Liver (tissue), 9 donors: ENCODE data around the gene CSTPP1. TPM values are rescaled to one million over a fixed set of nuclear protein-coding genes. Genes with fewer than 3 reads are reported as not detected.

ENCODE experiments used
- DNase-seq: peaks from one replicate; pipeline ENCODE4 v3.0.0-alpha.2; 2017; ENCODE audit warnings: low spot score
- H3K27ac ChIP-seq, 2 donors: one replicate each; pipeline ENCODE4 v1.7.0; 2013; ENCODE audit warnings: inconsistent platforms in 2 of 2, low read length in 2 of 2, control low read depth in 1 of 2, low read depth in 1 of 2, mild to moderate bottlenecking in 1 of 2
- H3K27me3 ChIP-seq, 4 donors: one replicate each; pipeline versions ENCODE4 v1.6.1 to v1.7.0; 2013; ENCODE audit warnings: low read length in 3 of 4, inconsistent platforms in 1 of 4, mild to moderate bottlenecking in 1 of 4, moderate library complexity in 1 of 4; ENCODE audit not compliant: control insufficient read depth in 4 of 4, insufficient read depth in 4 of 4
- H3K36me3 ChIP-seq, 4 donors: one replicate each; pipeline versions ENCODE4 v1.6.1 to v1.7.0; 2013; ENCODE audit warnings: low read length in 3 of 4, mild to moderate bottlenecking in 3 of 4, low read depth in 1 of 4, moderate library complexity in 1 of 4; ENCODE audit not compliant: control insufficient read depth in 4 of 4, insufficient read depth in 3 of 4
- H3K4me1 ChIP-seq, 4 donors: one replicate each; pipeline versions ENCODE4 v1.6.1 to v1.7.0; 2013; ENCODE audit warnings: low read length in 3 of 4, mild to moderate bottlenecking in 3 of 4, moderate library complexity in 1 of 4; ENCODE audit not compliant: control insufficient read depth in 4 of 4, insufficient read depth in 4 of 4
- H3K4me3 ChIP-seq, 3 donors: one replicate each; pipeline versions ENCODE4 v1.6.1 to v1.7.0; 2013; ENCODE audit warnings: low read length in 3 of 3, control low read depth in 1 of 3, low read depth in 1 of 3, mild to moderate bottlenecking in 1 of 3
- H3K9ac ChIP-seq, 2 donors: one replicate each; pipeline ENCODE4 v1.7.0; 2013; ENCODE audit warnings: low read length in 2 of 2, mild to moderate bottlenecking in 2 of 2, moderate library complexity in 2 of 2, control low read depth in 1 of 2, low read depth in 1 of 2
- H3K9me3 ChIP-seq, 4 donors: one replicate each; pipeline versions ENCODE4 v1.6.1 to v1.7.0; 2013; ENCODE audit warnings: low read length in 3 of 4; ENCODE audit not compliant: control insufficient read depth in 4 of 4
- EGR1 ChIP-seq, 2 donors: IDR thresholded peaks; 2 replicates each; pipeline ENCODE4 v1.6.1; 2016 to 2018; ENCODE audit warnings: antibody characterized with exemption in 2 of 2, low read depth in 2 of 2
- FOXA1 ChIP-seq: IDR thresholded peaks from 2 replicates; pipeline ENCODE4 v1.6.1; 2016; ENCODE audit warnings: antibody characterized with exemption
- FOXA2 ChIP-seq: IDR thresholded peaks from 2 replicates; pipeline ENCODE4 v1.6.1; 2016; ENCODE audit warnings: antibody characterized with exemption
- GABPA ChIP-seq, 2 donors: IDR thresholded peaks in 1 of 2; conservative IDR thresholded peaks in 1 of 2; 2 replicates each; pipeline ENCODE4 v1.6.1; 2016; ENCODE audit warnings: antibody characterized with exemption in 2 of 2, mild to moderate bottlenecking in 1 of 2, moderate library complexity in 1 of 2
- HNF4G ChIP-seq: IDR thresholded peaks from 2 replicates; pipeline ENCODE4 v1.6.1; 2016; ENCODE audit warnings: antibody characterized with exemption
- JUND ChIP-seq, 2 donors: IDR thresholded peaks; 2 replicates each; pipeline ENCODE4 v1.6.1; 2016; ENCODE audit warnings: antibody characterized with exemption in 2 of 2
- RAD21 ChIP-seq, 2 donors: IDR thresholded peaks; 2 replicates each; pipeline ENCODE4 v1.6.1; 2016; ENCODE audit warnings: antibody characterized with exemption in 2 of 2, mild to moderate bottlenecking in 2 of 2
- RXRA ChIP-seq, 2 donors: IDR thresholded peaks; 2 replicates each; pipeline ENCODE4 v1.6.1; 2017 to 2018; ENCODE audit warnings: antibody characterized with exemption in 2 of 2, mild to moderate bottlenecking in 1 of 2
- TAF1 ChIP-seq: conservative IDR thresholded peaks from 2 replicates; pipeline ENCODE4 v1.6.1; 2016; ENCODE audit warnings: antibody characterized with exemption, mild to moderate bottlenecking
- YY1 ChIP-seq: IDR thresholded peaks from 2 replicates; pipeline ENCODE4 v1.6.1; 2016; ENCODE audit warnings: antibody characterized with exemption, mild to moderate bottlenecking
- WGBS: extraction: QIAGEN DNeasy Blood & Tissue Kit; methylation state at CpG from one replicate; pipeline ENCODE4 v1.1.7; 2013; 5-methylcytosine and 5-hydroxymethylcytosine counted together
- polyA plus RNA-seq, 2 donors: library from polyadenylated mRNA; stranded (reverse) in 1 of 2; unstranded in 1 of 2; fragments of 200-250 nt in 1 of 2; fragments of >200 nt in 1 of 2; fragmentation: Nextera tagmentation in 1 of 2; extraction: Ambion mirVana in 1 of 2; gene quantifications; one replicate each; pipeline versions ENCODE4 v1.2.1 to v1.2.3, GENCODE V29; 2013 to 2015
- total RNA-seq, 2 donors: library from RNA; depleted of rRNA; stranded (reverse); fragments of >200 nt; gene quantifications; one replicate each; pipeline ENCODE4 v1.2.3, GENCODE V29; 2014
- TF ChIP-seq, protein P1 (sequence below): IDR thresholded peaks from 2 replicates; pipeline ENCODE4 v1.6.1; 2016; ENCODE audit warnings: antibody characterized with exemption
- TF ChIP-seq, protein P2 (sequence below): IDR thresholded peaks from 2 replicates; pipeline ENCODE4 v1.6.1; 2016; ENCODE audit warnings: antibody characterized with exemption, mild to moderate bottlenecking
- TF ChIP-seq, protein P3 (sequence below): IDR thresholded peaks from 2 replicates; pipeline ENCODE4 v1.6.1; 2016; ENCODE audit warnings: antibody characterized with exemption
- TF ChIP-seq, protein P4 (sequence below): IDR thresholded peaks from 2 replicates; pipeline ENCODE4 v1.6.1; 2016; ENCODE audit warnings: antibody characterized with exemption
- donor health status: healthy.
- donor health status: healthy.
- donor health status: healthy.
- donor health status: healthy.
- donor health status: healthy.

CSTPP1 gene
- total and polyA plus RNA-seq, 4 donors = 5.4 to 6.6 (median 5.7) TPM

DNA sequence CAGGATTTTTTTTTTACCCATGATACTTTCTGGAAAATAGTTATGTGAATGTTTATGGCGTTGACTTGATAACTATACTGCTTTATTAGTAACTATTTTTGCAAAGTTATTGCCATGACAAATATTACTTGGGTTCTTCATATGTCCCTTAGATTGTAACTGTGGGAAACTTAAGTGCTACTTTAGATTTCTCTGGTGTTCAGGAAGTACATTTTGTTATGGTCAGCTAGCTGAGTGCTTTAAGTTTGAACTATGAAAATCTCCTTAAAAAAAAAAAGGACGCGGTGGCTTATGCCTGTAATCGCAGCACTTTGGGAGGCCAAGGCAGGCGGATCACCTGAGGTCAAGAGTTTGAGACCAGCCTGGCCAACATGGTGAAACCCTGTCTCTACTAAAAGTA, 42.8 kb downstream of the CSTPP1 start:
- Histone ChIP-seq H3K27ac (no peak overlapping the region), H3K4me3 (no peak overlapping the region)
- no peak for DNase-seq

DNA sequence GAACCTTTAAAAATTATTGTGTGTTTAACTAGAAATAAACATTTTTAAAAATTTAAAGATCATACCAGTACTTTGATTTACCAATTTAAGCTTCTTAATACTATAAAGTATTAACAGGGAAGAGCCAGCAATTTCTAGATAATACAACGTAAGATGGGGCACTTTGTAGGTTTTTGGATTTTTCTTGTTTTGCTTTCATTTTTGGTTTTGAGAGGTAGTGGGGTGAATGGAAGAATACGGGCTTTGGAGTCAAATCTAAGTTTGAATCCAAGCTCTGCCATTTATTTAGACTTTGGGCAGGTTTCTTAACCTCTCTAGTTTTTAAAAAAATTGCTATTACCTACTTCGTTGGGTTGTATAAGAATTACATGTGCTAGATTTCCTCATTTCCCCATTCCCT, 44.9 kb downstream of the CSTPP1 start:
- 38% methylated on average over 3 of the region's 3 CpGs for WGBS
- DNase-seq = no peak
- TF ChIP-seq EGR1 (IDR thresholded peaks at IDR 0.05; ENCODE audit: low read depth in 2 of 2) = no peak
- TF ChIP-seq, protein P1, sequence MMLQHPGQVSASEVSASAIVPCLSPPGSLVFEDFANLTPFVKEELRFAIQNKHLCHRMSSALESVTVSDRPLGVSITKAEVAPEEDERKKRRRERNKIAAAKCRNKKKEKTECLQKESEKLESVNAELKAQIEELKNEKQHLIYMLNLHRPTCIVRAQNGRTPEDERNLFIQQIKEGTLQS = no peak
- TF ChIP-seq YY1 = peak; percentile 46
- no peak for TF ChIP-seq GABPA (IDR thresholded peaks at IDR 0.05 in 1 of 2, conservative IDR thresholded peaks at IDR 0.05 in 1 of 2)
- peak in 1 of 2 donors; percentile 10 for TF ChIP-seq RAD21 (IDR thresholded peaks at IDR 0.05)
- Histone ChIP-seq H3K27me3 (no peaks in the 10 kb centered on the region), H3K9ac (peak overlapping the region in 1 of 2 donors; percentile 7), H3K9me3 (no peaks in the 10 kb centered on the region), H3K27ac (no peak overlapping the region), H3K36me3 (no peaks in the 10 kb centered on the region), H3K4me3 (peak overlapping the region in 2 of 3 donors; percentile 38 to 45), H3K4me1 (no peaks in the 10 kb centered on the region)

More for the DNA sequence above, 42.8 kb downstream of the CSTPP1 start:
- WGBS = 94% methylated on average over 5 of the region's 5 CpGs
- TF ChIP-seq, protein P2, sequence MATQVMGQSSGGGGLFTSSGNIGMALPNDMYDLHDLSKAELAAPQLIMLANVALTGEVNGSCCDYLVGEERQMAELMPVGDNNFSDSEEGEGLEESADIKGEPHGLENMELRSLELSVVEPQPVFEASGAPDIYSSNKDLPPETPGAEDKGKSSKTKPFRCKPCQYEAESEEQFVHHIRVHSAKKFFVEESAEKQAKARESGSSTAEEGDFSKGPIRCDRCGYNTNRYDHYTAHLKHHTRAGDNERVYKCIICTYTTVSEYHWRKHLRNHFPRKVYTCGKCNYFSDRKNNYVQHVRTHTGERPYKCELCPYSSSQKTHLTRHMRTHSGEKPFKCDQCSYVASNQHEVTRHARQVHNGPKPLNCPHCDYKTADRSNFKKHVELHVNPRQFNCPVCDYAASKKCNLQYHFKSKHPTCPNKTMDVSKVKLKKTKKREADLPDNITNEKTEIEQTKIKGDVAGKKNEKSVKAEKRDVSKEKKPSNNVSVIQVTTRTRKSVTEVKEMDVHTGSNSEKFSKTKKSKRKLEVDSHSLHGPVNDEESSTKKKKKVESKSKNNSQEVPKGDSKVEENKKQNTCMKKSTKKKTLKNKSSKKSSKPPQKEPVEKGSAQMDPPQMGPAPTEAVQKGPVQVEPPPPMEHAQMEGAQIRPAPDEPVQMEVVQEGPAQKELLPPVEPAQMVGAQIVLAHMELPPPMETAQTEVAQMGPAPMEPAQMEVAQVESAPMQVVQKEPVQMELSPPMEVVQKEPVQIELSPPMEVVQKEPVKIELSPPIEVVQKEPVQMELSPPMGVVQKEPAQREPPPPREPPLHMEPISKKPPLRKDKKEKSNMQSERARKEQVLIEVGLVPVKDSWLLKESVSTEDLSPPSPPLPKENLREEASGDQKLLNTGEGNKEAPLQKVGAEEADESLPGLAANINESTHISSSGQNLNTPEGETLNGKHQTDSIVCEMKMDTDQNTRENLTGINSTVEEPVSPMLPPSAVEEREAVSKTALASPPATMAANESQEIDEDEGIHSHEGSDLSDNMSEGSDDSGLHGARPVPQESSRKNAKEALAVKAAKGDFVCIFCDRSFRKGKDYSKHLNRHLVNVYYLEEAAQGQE = no peak
- TF ChIP-seq RAD21 (IDR thresholded peaks at IDR 0.05) = no peak
- TF ChIP-seq JUND (IDR thresholded peaks at IDR 0.05) = no peak
- no peak for TF ChIP-seq RXRA (IDR thresholded peaks at IDR 0.05)
- TF ChIP-seq FOXA2 = no peak
- TF ChIP-seq GABPA (IDR thresholded peaks at IDR 0.05 in 1 of 2, conservative IDR thresholded peaks at IDR 0.05 in 1 of 2) = no peak
- TF ChIP-seq EGR1 (IDR thresholded peaks at IDR 0.05; ENCODE audit: low read depth in 2 of 2) = no peak
- TF ChIP-seq TAF1 = no peak
- TF ChIP-seq HNF4G = no peak
- TF ChIP-seq YY1 = no peak
- TF ChIP-seq, protein P1 = no peak
- TF ChIP-seq, protein P3, sequence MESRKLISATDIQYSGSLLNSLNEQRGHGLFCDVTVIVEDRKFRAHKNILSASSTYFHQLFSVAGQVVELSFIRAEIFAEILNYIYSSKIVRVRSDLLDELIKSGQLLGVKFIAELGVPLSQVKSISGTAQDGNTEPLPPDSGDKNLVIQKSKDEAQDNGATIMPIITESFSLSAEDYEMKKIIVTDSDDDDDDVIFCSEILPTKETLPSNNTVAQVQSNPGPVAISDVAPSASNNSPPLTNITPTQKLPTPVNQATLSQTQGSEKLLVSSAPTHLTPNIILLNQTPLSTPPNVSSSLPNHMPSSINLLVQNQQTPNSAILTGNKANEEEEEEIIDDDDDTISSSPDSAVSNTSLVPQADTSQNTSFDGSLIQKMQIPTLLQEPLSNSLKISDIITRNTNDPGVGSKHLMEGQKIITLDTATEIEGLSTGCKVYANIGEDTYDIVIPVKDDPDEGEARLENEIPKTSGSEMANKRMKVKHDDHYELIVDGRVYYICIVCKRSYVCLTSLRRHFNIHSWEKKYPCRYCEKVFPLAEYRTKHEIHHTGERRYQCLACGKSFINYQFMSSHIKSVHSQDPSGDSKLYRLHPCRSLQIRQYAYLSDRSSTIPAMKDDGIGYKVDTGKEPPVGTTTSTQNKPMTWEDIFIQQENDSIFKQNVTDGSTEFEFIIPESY = no peak
- TF ChIP-seq FOXA1 = no peak
- TF ChIP-seq, protein P4, sequence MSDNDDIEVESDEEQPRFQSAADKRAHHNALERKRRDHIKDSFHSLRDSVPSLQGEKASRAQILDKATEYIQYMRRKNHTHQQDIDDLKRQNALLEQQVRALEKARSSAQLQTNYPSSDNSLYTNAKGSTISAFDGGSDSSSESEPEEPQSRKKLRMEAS = no peak
- Histone ChIP-seq H3K36me3 (no peaks in the 10 kb centered on the region), H3K9me3 (no peaks in the 10 kb centered on the region), H3K4me1 (no peaks in the 10 kb centered on the region), H3K27me3 (no peaks in the 10 kb centered on the region), H3K9ac (no peak overlapping the region)
